Measurements from ENCODE around the gene ALDH8A1. TPM values are rescaled to one million over a fixed set of nuclear protein-coding genes. Genes with fewer than 3 reads are reported as not detected.

The ALDH8A1 gene
- total RNA-seq, 1 donor from 2014 or later: 1.1 TPM

DNA sequence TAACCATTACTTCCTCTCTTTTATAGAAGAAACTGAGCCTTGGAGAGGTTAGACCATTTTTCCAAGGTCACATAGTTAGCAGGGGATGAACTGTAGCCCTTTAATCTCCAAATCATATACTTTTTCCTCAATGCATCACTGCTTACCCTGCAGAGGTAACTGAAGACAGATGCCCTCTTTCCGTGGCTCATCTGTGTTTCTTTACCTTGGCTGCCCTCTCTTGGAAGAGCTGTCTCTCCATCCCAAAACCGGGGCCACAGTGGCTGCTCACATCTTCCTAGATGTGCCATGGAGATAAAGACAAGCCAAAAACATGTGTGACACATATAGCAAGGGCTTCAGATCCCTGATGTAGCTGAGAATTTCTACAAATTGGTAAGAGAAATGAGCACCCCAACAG is 581 bp upstream of the ALDH8A1 start:
- DNase-seq (ENCODE audit: low read depth) (no peak), FAIRE-seq (no peak)
- H3K27me3 ChIP-seq (ENCODE audit: control insufficient read depth, insufficient read depth, low read length): no peaks in the 10 kb centered on the region
- no peaks in the 10 kb centered on the region for H3K36me3 ChIP-seq (ENCODE audit: control insufficient read depth, insufficient read depth, low read length)
- TF ChIP-seq, protein P1, sequence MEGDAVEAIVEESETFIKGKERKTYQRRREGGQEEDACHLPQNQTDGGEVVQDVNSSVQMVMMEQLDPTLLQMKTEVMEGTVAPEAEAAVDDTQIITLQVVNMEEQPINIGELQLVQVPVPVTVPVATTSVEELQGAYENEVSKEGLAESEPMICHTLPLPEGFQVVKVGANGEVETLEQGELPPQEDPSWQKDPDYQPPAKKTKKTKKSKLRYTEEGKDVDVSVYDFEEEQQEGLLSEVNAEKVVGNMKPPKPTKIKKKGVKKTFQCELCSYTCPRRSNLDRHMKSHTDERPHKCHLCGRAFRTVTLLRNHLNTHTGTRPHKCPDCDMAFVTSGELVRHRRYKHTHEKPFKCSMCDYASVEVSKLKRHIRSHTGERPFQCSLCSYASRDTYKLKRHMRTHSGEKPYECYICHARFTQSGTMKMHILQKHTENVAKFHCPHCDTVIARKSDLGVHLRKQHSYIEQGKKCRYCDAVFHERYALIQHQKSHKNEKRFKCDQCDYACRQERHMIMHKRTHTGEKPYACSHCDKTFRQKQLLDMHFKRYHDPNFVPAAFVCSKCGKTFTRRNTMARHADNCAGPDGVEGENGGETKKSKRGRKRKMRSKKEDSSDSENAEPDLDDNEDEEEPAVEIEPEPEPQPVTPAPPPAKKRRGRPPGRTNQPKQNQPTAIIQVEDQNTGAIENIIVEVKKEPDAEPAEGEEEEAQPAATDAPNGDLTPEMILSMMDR (IDR thresholded peaks at IDR 0.05; ENCODE audit: insufficient read depth, low read length, severe bottlenecking): no peak
- H3K4me3 ChIP-seq (ENCODE audit: low read depth, low read length): no peak overlapping the region

DNA sequence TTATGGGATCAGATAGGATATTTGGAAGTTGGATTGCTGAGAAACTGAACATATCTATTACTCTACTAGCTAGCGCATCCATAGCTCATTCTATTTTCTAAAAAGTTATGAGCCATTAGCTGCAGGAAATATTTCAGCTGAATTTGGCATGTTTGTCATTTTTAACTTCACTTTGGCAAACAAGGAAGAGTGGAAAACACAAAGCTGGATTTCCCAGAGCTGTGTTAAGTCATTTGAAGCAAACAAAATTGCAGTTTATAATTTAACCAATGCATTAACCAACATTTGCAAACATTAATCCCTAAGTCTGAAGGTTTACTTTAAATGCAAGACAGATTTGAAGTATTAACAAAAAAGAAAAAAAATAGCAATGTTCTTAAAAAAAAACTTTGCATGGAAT is 1.2 kb downstream of the ALDH8A1 start:
- Histone ChIP-seq H3K4me3 (ENCODE audit: low read depth, low read length) (no peak overlapping the region), H3K36me3 (ENCODE audit: control insufficient read depth, insufficient read depth, low read length) (no peaks in the 10 kb centered on the region)

DNA sequence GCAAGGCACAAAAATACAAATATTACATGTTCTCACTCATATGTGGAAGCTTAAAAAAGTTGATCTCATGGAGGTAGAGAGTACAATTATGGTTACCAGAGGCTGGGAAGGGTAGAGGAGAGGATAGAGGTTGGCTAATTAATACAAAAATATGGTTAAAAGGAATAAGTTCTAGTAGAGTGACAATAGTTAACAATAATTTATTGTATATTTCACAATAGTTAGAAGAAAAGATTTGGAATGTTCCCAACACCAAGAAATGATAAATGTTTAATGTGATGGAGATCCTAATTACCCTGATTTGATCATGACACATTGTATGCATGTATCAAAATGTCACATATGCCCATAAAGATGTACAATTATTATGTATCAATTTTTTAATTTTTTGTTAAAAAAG is 1.8 kb downstream of the ALDH8A1 start:
- H3K4me3 ChIP-seq (ENCODE audit: low read depth, low read length): no peak overlapping the region
- FAIRE-seq: no peak
- no peaks in the 10 kb centered on the region for H3K36me3 ChIP-seq (ENCODE audit: control insufficient read depth, insufficient read depth, low read length)

More for the DNA sequence above, 1.2 kb downstream of the ALDH8A1 start:
- FAIRE-seq: no peak
- TF ChIP-seq, protein P1 (IDR thresholded peaks at IDR 0.05; ENCODE audit: insufficient read depth, low read length, severe bottlenecking): no peak
- H3K27me3 ChIP-seq (ENCODE audit: control insufficient read depth, insufficient read depth, low read length): no peaks in the 10 kb centered on the region
- DNase-seq (ENCODE audit: low read depth): no peak

DNA sequence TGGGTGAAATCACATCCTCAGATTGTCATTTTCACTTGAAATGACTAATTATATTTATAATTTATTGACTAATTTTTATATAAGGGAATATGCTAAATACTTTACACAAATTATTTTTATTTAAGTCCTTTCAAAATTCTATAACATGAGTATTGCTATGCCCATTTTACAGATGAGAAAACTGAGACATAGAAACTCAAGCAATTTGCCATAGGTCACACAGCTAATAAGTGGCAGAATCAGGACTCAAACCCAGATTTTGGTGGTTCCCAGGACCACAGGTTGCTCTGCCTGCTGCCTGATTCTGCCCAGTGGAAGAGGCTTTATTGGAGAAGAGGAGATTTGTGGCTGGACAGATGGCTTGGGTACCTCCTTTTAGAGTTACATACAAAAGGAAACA is 4.9 kb downstream of the ALDH8A1 start:
- DNase-seq (ENCODE audit: low read depth) (no peak), FAIRE-seq (no peak)
- no peaks in the 10 kb centered on the region for H3K36me3 ChIP-seq (ENCODE audit: control insufficient read depth, insufficient read depth, low read length)
- H3K4me3 ChIP-seq (ENCODE audit: low read depth, low read length): no peak overlapping the region
- no peaks in the 10 kb centered on the region for H3K27me3 ChIP-seq (ENCODE audit: control insufficient read depth, insufficient read depth, low read length)
- TF ChIP-seq, protein P1 (IDR thresholded peaks at IDR 0.05; ENCODE audit: insufficient read depth, low read length, severe bottlenecking): no peak

More for the DNA sequence above, 1.8 kb downstream of the ALDH8A1 start:
- no peaks in the 10 kb centered on the region for H3K27me3 ChIP-seq (ENCODE audit: control insufficient read depth, insufficient read depth, low read length)
- TF ChIP-seq, protein P1 (IDR thresholded peaks at IDR 0.05; ENCODE audit: insufficient read depth, low read length, severe bottlenecking): no peak
- no peak for DNase-seq (ENCODE audit: low read depth)

DNA sequence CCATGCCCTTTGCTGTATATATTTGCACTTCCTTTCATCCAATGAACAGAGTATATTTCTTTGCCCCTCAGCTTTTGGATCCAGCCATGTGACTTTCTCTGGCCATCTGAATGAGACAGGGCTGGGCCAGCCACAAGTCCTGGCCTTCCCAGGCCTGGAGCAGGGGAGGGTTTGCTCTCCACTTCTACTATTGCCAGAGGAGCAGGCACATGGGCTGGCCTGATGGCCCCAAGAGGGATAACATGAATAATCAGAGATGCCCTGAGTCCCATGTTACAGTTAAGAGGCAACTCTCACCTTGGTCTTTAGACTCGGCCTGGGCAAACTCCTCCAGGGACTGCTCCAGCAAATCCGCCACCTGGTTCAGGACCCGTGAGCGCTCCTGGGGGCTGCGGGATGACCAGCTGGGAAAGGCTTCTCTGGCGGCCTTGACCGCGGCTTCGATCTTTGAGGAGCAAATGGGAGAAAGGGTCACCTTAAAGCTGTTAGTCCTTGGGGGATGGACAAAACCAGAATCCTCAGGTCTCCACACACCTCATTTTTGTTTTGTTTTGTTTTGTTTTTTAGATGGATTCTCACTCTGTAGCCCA is 6.3 kb downstream of the ALDH8A1 start:
- peak; percentile 18 for FAIRE-seq
- H3K36me3 ChIP-seq (ENCODE audit: control insufficient read depth, insufficient read depth, low read length): no peaks in the 10 kb centered on the region
- H3K4me3 ChIP-seq (ENCODE audit: low read depth, low read length): no peak overlapping the region
- no peak for DNase-seq (ENCODE audit: low read depth)
- TF ChIP-seq, protein P1 (IDR thresholded peaks at IDR 0.05; ENCODE audit: insufficient read depth, low read length, severe bottlenecking): no peak
- H3K27me3 ChIP-seq (ENCODE audit: control insufficient read depth, insufficient read depth, low read length): no peaks in the 10 kb centered on the region

DNA sequence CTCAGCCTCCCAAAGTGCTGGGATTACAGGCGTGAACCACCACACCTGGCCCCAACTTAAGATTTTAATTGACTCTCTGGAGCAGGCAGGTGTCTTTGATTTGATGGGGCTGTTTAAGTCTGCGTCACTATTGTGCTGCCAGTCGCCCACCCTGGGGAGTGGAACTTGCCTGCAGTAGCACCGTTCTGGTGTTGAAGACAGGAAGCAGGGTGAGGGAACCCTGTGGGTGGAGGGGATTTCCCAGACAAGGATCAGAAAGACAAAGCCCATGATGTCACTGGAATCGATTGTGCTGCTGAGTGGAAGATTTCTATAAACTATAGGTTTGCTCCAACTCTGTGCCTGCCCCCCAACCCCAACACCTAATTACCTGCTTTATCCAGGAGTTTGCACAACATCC is 11.0 kb downstream of the ALDH8A1 start:
- TF ChIP-seq, protein P1 (IDR thresholded peaks at IDR 0.05; ENCODE audit: insufficient read depth, low read length, severe bottlenecking): no peak
- FAIRE-seq: no peak
- peak; percentile 7 for DNase-seq (ENCODE audit: low read depth)
- H3K4me3 ChIP-seq (ENCODE audit: low read depth, low read length): no peak overlapping the region
- H3K36me3 ChIP-seq (ENCODE audit: control insufficient read depth, insufficient read depth, low read length): no peaks in the 10 kb centered on the region
- no peaks in the 10 kb centered on the region for H3K27me3 ChIP-seq (ENCODE audit: control insufficient read depth, insufficient read depth, low read length)
